Prostate gland (tissue), 2 donors: ENCODE results near the gene NUDCD3.

Experiments used
- CTCF ChIP-seq, 4 experiments: fragments of 200-600 bp in 2 of 4; fragments of 450-650 bp in 2 of 4; sonication (generic) in 2 of 4; IDR thresholded peaks; 1 replicate in 3 of 4; 2 replicates in 1 of 4; pipeline ENCODE4 v1.5.1; 2016 to 2019; ENCODE audit warnings: antibody characterized with exemption in 4 of 4, mild to moderate bottlenecking in 2 of 4, moderate library complexity in 2 of 4
- POLR2A ChIP-seq: fragments of 450-650 bp; IDR thresholded peaks from one replicate; pipeline ENCODE4 v1.6.1; 2016; ENCODE audit warnings: antibody characterized with exemption, mild to moderate bottlenecking

- TF ChIP-seq CTCF (IDR thresholded peaks at IDR 0.05) = no peak
- TF ChIP-seq POLR2A = no peak
Measured at GRCh38 chr7:44489955-44490350, 505 bp downstream of the NUDCD3 start.
